Neural cell (in vitro differentiated cells): ENCODE data around the gene MLH1.

Experiments
- CTCF ChIP-seq: fragments of 450-650 bp; IDR thresholded peaks from 2 replicates; pipeline ENCODE4 v1.5.1; 2014; ENCODE audit warnings: antibody characterized with exemption, mild to moderate bottlenecking, moderate library complexity; ENCODE audit not compliant: poor library complexity, severe bottlenecking
- EZH2 ChIP-seq: fragments of 200-600, 300-800 bp; shearing (Covaris generic), sonication (generic); IDR thresholded peaks from 2 replicates; pipeline ENCODE4 v1.6.1; 2014; ENCODE audit warnings: antibody characterized with exemption, low read length, borderline replicate concordance, mild to moderate bottlenecking; ENCODE audit not compliant: insufficient read depth, poor library complexity, severe bottlenecking
- MXI1 ChIP-seq: fragments of 450-650 bp; conservative IDR thresholded peaks from 2 replicates; pipeline ENCODE4 v1.6.1; 2014; ENCODE audit warnings: antibody characterized with exemption, mild to moderate bottlenecking; ENCODE audit not compliant: poor library complexity, severe bottlenecking
- POLR2AphosphoS5 ChIP-seq: IDR thresholded peaks from 2 replicates; pipeline ENCODE4 v1.6.1; 2012
- RAD21 ChIP-seq: fragments of 450-650 bp; conservative IDR thresholded peaks from 2 replicates; pipeline ENCODE4 v1.6.1; 2014; ENCODE audit warnings: antibody characterized with exemption, mild to moderate bottlenecking, moderate library complexity
- REST ChIP-seq: IDR thresholded peaks from 2 replicates; pipeline ENCODE4 v1.6.1; 2012; ENCODE audit warnings: borderline replicate concordance
- SMC3 ChIP-seq: fragments of 450-650 bp; conservative IDR thresholded peaks from 2 replicates; pipeline ENCODE4 v1.6.1; 2014; ENCODE audit warnings: antibody characterized with exemption, mild to moderate bottlenecking, moderate library complexity; ENCODE audit not compliant: poor library complexity

GRCh38 chr3:36957063-36957462, 36.3 kb upstream of the MLH1 start:
- TF ChIP-seq REST (no peak), CTCF (no peak), EZH2 (no peak), RAD21 (no peak), SMC3 (no peak), POLR2AphosphoS5 (no peak), MXI1 (no peak)
